GM12878 (cell line): ENCODE measurements around the gene ACACA.

Source experiments
- BRCA1 ChIP-seq: IDR thresholded peaks from 2 replicates; pipeline ENCODE4 v1.6.1; 2011; ENCODE audit warnings: low read depth, low read length, improper control_type of control experiment
- EP300 ChIP-seq, 2 experiments: fragments of 150-350 bp in 1 of 2; IDR thresholded peaks; 2 replicates each; pipeline ENCODE4 v1.6.1; 2011 to 2012; ENCODE audit warnings: low read depth in 2 of 2, low read length in 2 of 2, borderline replicate concordance in 1 of 2, improper control_type of control experiment in 1 of 2, inconsistent platforms in 1 of 2; ENCODE audit not compliant: control insufficient read depth in 1 of 2
- EZH2 ChIP-seq: IDR thresholded peaks from 2 replicates; pipeline ENCODE4 v1.6.1; 2012; ENCODE audit warnings: low read depth, mild to moderate bottlenecking, control low read depth, inconsistent platforms, low read length, borderline replicate concordance; ENCODE audit not compliant: control insufficient read depth
- JUND ChIP-seq: IDR thresholded peaks from 2 replicates; pipeline ENCODE4 v1.6.1; 2012; ENCODE audit warnings: low read depth, mild to moderate bottlenecking, low read length, improper control_type of control experiment, moderate library complexity
- KDM1A ChIP-seq: fragments of 200-600 bp; sonication (generic); IDR thresholded peaks from 2 replicates; pipeline ENCODE4 v1.6.1; 2016; ENCODE audit warnings: borderline replicate concordance
- NRF1 ChIP-seq: conservative IDR thresholded peaks from 2 replicates; pipeline ENCODE4 v1.6.1; 2011; ENCODE audit warnings: mild to moderate bottlenecking, low read depth, low read length, improper control_type of control experiment
- POLR2A ChIP-seq: IDR thresholded peaks from 2 replicates; pipeline ENCODE4 v1.6.1; 2011; ENCODE audit warnings: low read depth, mild to moderate bottlenecking, low read length
- SIN3A ChIP-seq: IDR thresholded peaks from 2 replicates; pipeline ENCODE4 v1.6.1; 2012; ENCODE audit warnings: low read depth, low read length, improper control_type of control experiment
- SP1 ChIP-seq: IDR thresholded peaks from one replicate; pipeline ENCODE4 v1.6.1; 2011; ENCODE audit warnings: low read depth, low read length
- TF ChIP-seq, protein P1 (sequence below), 3 experiments: IDR thresholded peaks in 2 of 3; conservative IDR thresholded peaks in 1 of 3; 2 replicates each; pipeline ENCODE4 v1.5.1; 2011; ENCODE audit warnings: low read depth in 3 of 3, low read length in 3 of 3, mild to moderate bottlenecking in 3 of 3, control low read depth in 2 of 3, moderate library complexity in 2 of 3, inconsistent platforms in 1 of 3, mixed read lengths in 1 of 3; ENCODE audit not compliant: control insufficient read depth in 2 of 3, insufficient read depth in 1 of 3; ENCODE audit errors: extremely low read depth in 1 of 3
- TF ChIP-seq, protein P2 (sequence below): fragments of 450-650 bp; formaldehyde crosslinking; IDR thresholded peaks from 2 replicates; pipeline ENCODE4 v1.4.0; 2020; ENCODE audit warnings: mild to moderate bottlenecking, moderate library complexity

DNA sequence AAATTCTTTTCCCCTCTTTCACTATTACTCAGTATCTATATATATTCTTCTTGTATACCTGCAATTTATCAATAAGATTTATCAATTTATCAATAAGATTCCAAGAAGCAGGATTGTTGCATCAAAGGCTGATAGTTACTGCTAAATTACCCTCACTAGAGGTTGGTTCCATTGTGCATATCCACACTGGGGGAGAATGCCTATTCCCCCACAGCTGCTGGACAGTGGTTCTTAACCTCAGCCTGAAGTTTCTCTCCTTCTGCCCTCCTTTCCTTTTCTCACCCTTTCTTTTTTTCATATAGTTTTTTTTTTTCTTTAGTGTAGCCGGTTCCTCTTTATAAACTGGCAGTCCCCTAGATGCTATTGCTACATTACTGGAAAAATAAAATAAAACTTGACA is 24.6 kb downstream of the ACACA start:
- TF ChIP-seq NRF1, result no peak
- no peak for TF ChIP-seq POLR2A
- no peak for TF ChIP-seq EP300 (IDR thresholded peaks at IDR 0.05; ENCODE audit: borderline replicate concordance in 1 of 2, control insufficient read depth in 1 of 2, low read depth in 2 of 2, low read length in 2 of 2)
- no peak for TF ChIP-seq KDM1A
- TF ChIP-seq, protein P1, sequence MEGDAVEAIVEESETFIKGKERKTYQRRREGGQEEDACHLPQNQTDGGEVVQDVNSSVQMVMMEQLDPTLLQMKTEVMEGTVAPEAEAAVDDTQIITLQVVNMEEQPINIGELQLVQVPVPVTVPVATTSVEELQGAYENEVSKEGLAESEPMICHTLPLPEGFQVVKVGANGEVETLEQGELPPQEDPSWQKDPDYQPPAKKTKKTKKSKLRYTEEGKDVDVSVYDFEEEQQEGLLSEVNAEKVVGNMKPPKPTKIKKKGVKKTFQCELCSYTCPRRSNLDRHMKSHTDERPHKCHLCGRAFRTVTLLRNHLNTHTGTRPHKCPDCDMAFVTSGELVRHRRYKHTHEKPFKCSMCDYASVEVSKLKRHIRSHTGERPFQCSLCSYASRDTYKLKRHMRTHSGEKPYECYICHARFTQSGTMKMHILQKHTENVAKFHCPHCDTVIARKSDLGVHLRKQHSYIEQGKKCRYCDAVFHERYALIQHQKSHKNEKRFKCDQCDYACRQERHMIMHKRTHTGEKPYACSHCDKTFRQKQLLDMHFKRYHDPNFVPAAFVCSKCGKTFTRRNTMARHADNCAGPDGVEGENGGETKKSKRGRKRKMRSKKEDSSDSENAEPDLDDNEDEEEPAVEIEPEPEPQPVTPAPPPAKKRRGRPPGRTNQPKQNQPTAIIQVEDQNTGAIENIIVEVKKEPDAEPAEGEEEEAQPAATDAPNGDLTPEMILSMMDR (IDR thresholded peaks at IDR 0.05 in 2 of 3, conservative IDR thresholded peaks at IDR 0.05 in 1 of 3; ENCODE audit: control insufficient read depth in 2 of 3, extremely low read depth in 1 of 3, insufficient read depth in 1 of 3, low read depth in 3 of 3, low read length in 3 of 3), result no peak
- no peak for TF ChIP-seq SP1
- TF ChIP-seq SIN3A, result no peak
- no peak for TF ChIP-seq EZH2
- no peak for TF ChIP-seq BRCA1
- no peak for TF ChIP-seq JUND
- TF ChIP-seq, protein P2, sequence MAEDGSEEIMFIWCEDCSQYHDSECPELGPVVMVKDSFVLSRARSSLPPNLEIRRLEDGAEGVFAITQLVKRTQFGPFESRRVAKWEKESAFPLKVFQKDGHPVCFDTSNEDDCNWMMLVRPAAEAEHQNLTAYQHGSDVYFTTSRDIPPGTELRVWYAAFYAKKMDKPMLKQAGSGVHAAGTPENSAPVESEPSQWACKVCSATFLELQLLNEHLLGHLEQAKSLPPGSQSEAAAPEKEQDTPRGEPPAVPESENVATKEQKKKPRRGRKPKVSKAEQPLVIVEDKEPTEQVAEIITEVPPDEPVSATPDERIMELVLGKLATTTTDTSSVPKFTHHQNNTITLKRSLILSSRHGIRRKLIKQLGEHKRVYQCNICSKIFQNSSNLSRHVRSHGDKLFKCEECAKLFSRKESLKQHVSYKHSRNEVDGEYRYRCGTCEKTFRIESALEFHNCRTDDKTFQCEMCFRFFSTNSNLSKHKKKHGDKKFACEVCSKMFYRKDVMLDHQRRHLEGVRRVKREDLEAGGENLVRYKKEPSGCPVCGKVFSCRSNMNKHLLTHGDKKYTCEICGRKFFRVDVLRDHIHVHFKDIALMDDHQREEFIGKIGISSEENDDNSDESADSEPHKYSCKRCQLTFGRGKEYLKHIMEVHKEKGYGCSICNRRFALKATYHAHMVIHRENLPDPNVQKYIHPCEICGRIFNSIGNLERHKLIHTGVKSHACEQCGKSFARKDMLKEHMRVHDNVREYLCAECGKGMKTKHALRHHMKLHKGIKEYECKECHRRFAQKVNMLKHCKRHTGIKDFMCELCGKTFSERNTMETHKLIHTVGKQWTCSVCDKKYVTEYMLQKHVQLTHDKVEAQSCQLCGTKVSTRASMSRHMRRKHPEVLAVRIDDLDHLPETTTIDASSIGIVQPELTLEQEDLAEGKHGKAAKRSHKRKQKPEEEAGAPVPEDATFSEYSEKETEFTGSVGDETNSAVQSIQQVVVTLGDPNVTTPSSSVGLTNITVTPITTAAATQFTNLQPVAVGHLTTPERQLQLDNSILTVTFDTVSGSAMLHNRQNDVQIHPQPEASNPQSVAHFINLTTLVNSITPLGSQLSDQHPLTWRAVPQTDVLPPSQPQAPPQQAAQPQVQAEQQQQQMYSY (CRISPR knock-in tag), result no peak
